Right hindlimb (tissue), 1 donor: ENCODE data around the gene CBL.
"Not testable (repeated sequence)": the region's sequence is repeated elsewhere in the genome, so short reads cannot be mapped to it uniquely, and the experiment has no call there.

Experiments
- DNase-seq: peaks from one replicate; pipeline ENCODE4 v3.0.0-alpha.2; 2018

CBL gene

GRCh38 chr11:119218141-119218878 lies 12.2 kb downstream of the CBL start:
- DNase-seq: no peak

- DNase-seq: peak; percentile 41
These were observed 16.2 kb downstream of the CBL start for GRCh38 chr11:119222308-119222707.

- DNase-seq: no peak
These were observed 16.8 kb downstream of the CBL start for GRCh38 chr11:119222891-119223290.

- DNase-seq: no peak
These were observed 17.7 kb downstream of the CBL start for GRCh38 chr11:119223856-119224255.

GRCh38 chr11:119228535-119229287 lies 22.6 kb downstream of the CBL start:
- DNase-seq: not testable (repeated sequence)

- DNase-seq: no peak
These were observed 23.1 kb downstream of the CBL start for GRCh38 chr11:119229288-119229672.

GRCh38 chr11:119229741-119230140 lies 23.6 kb downstream of the CBL start:
- DNase-seq: no peak

GRCh38 chr11:119236490-119236889 lies 30.4 kb downstream of the CBL start:
- DNase-seq: no peak

- no peak for DNase-seq
These were observed 30.8 kb downstream of the CBL start for GRCh38 chr11:119236891-119237290.

- DNase-seq: no peak
These were observed 31.4 kb downstream of the CBL start for GRCh38 chr11:119237515-119237914.

- DNase-seq: no peak
These were observed 42.9 kb downstream of the CBL start for GRCh38 chr11:119248750-119249670.

GRCh38 chr11:119249671-119250010 lies 43.5 kb downstream of the CBL start:
- DNase-seq: no peak

- DNase-seq: no peak
These were observed 45.0 kb downstream of the CBL start for GRCh38 chr11:119251114-119251513.

- DNase-seq: no peak
These were observed 48.1 kb downstream of the CBL start for GRCh38 chr11:119254239-119254638.

- DNase-seq: no peak
These were observed 52.0 kb downstream of the CBL start for GRCh38 chr11:119258180-119258579.

GRCh38 chr11:119258983-119259382 lies 52.8 kb downstream of the CBL start:
- no peak for DNase-seq

- no peak for DNase-seq
These were observed 56.7 kb downstream of the CBL start for GRCh38 chr11:119262668-119263351.

GRCh38 chr11:119263352-119263940 lies 57.3 kb downstream of the CBL start:
- DNase-seq: no peak

- DNase-seq: no peak
These were observed 59.9 kb downstream of the CBL start for GRCh38 chr11:119266063-119266462.

- no peak for DNase-seq
These were observed 60.5 kb downstream of the CBL start for GRCh38 chr11:119266517-119267255.

- DNase-seq: no peak
These were observed 61.5 kb downstream of the CBL start for GRCh38 chr11:119267645-119268044.

GRCh38 chr11:119273721-119274120 lies 67.6 kb downstream of the CBL start:
- no peak for DNase-seq
